ENCODE results near the gene TSC22D2.

Gene TSC22D2

GRCh38 chr3:150454622-150455021, 46.5 kb downstream of the TSC22D2 start:
- no peak for TF ChIP-seq NFIC (IDR thresholded peaks at IDR 0.05)
- TF ChIP-seq FOXM1 (IDR thresholded peaks at IDR 0.05; ENCODE audit: borderline replicate concordance, low read depth) = no peak
- no peak for TF ChIP-seq CEBPB (IDR thresholded peaks at IDR 0.05)
- no peak for TF ChIP-seq RAD21 (IDR thresholded peaks at IDR 0.05; ENCODE audit: low read depth)
- no peak for TF ChIP-seq TEAD4 (IDR thresholded peaks at IDR 0.05)
- no peak for TF ChIP-seq TCF12 (IDR thresholded peaks at IDR 0.05; ENCODE audit: low read depth)
- no peak for TF ChIP-seq EP300 (IDR thresholded peaks at IDR 0.05; ENCODE audit: borderline replicate concordance)

DNA sequence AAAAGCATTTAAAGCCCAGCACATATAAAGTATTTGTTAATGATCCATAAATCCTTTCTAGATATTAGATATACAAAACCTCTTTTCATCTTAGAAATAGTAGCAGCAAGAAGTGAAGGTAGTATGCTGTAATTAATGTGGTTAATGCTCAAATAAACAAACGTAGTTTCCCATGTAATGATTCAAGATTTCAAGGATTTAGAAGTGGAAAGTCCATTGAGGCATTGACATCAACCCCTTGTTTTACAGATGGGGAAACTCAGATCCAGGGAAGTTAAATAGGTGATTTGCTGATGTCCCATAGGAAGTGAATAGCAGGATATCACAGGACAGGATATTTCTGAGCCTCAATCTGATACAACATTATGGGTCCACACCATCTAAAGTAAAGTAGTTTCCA, 47.2 kb downstream of the TSC22D2 start:
- TF ChIP-seq CREB1 (IDR thresholded peaks at IDR 0.05; ENCODE audit: low read depth) (no peak), TCF12 (IDR thresholded peaks at IDR 0.05; ENCODE audit: low read depth) (no peak), EGR1 (IDR thresholded peaks at IDR 0.05) (no peak), FOXM1 (IDR thresholded peaks at IDR 0.05; ENCODE audit: borderline replicate concordance, low read depth) (no peak), YY1 (IDR thresholded peaks at IDR 0.05; ENCODE audit: low read depth) (no peak), ZBTB7A (IDR thresholded peaks at IDR 0.05; ENCODE audit: low read depth) (no peak), TAF1 (IDR thresholded peaks at IDR 0.05; ENCODE audit: low read depth) (no peak), REST (IDR thresholded peaks at IDR 0.05; ENCODE audit: low read depth) (no peak), NFIC (IDR thresholded peaks at IDR 0.05) (no peak), TEAD4 (IDR thresholded peaks at IDR 0.05) (no peak), RAD21 (IDR thresholded peaks at IDR 0.05; ENCODE audit: low read depth) (no peak)
- TF ChIP-seq, protein P1, sequence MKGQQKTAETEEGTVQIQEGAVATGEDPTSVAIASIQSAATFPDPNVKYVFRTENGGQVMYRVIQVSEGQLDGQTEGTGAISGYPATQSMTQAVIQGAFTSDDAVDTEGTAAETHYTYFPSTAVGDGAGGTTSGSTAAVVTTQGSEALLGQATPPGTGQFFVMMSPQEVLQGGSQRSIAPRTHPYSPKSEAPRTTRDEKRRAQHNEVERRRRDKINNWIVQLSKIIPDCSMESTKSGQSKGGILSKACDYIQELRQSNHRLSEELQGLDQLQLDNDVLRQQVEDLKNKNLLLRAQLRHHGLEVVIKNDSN (IDR thresholded peaks at IDR 0.05) = no peak

DNA sequence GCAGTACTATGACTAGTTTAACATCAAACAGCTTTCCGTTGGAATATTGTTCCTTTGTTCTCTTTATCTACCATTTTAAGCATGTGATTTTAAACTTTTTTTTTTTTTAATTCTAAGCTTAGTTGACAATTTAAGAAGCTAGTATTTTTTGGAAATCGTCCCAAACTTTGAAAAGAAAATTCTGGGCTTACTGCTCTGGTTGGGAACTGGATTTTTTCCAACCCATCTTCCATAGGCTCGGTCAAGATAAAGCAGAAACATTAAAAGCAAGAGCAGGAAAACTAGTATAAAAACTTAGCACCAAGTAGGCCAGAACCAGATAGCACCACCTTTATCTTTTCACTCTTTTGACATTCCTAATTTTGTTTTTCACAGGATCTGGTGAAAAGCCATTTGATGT, 49.9 kb downstream of the TSC22D2 start:
- no peak for TF ChIP-seq ZBTB7A (IDR thresholded peaks at IDR 0.05; ENCODE audit: low read depth)
- no peak for TF ChIP-seq EP300 (IDR thresholded peaks at IDR 0.05; ENCODE audit: borderline replicate concordance)
- TF ChIP-seq NFIC (IDR thresholded peaks at IDR 0.05) = no peak
- no peak for TF ChIP-seq TAF1 (IDR thresholded peaks at IDR 0.05; ENCODE audit: low read depth)
- no peak for TF ChIP-seq EGR1 (IDR thresholded peaks at IDR 0.05)
- no peak for TF ChIP-seq CREB1 (IDR thresholded peaks at IDR 0.05; ENCODE audit: low read depth)
- no peak for TF ChIP-seq YY1 (IDR thresholded peaks at IDR 0.05; ENCODE audit: low read depth)
- TF ChIP-seq, protein P1 (IDR thresholded peaks at IDR 0.05) = no peak
- TF ChIP-seq FOXM1 (IDR thresholded peaks at IDR 0.05; ENCODE audit: borderline replicate concordance, low read depth) = no peak
- TF ChIP-seq REST (IDR thresholded peaks at IDR 0.05; ENCODE audit: low read depth) = no peak
- TF ChIP-seq RAD21 (IDR thresholded peaks at IDR 0.05; ENCODE audit: low read depth) = no peak
- no peak for TF ChIP-seq TEAD4 (IDR thresholded peaks at IDR 0.05)
- no peak for TF ChIP-seq TCF12 (IDR thresholded peaks at IDR 0.05; ENCODE audit: low read depth)
- TF ChIP-seq CEBPB (IDR thresholded peaks at IDR 0.05) = no peak
- TF ChIP-seq, protein P2, sequence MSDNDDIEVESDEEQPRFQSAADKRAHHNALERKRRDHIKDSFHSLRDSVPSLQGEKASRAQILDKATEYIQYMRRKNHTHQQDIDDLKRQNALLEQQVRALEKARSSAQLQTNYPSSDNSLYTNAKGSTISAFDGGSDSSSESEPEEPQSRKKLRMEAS (IDR thresholded peaks at IDR 0.05) = no peak

DNA sequence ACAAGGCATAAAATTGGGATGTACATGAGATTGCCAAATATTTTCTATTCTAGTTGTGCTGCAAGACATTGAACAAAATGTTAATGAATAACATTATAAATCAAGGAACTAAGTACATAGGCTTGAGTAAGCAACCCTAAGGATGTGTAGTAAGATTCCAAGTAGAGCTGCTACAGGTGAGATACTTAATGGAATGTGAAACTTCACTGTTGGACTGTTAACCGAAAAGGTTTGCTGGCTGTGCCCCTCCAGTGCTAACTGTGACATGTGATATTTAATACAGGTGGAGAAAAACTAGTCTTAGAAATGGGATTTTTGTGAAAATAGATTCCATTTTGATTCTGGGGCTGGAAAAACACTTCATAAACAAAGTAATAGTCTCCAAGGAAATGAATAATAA, 52.4 kb downstream of the TSC22D2 start:
- TF ChIP-seq YY1 (IDR thresholded peaks at IDR 0.05; ENCODE audit: low read depth) (no peak), CREB1 (IDR thresholded peaks at IDR 0.05; ENCODE audit: low read depth) (no peak), FOXM1 (IDR thresholded peaks at IDR 0.05; ENCODE audit: borderline replicate concordance, low read depth) (no peak)
- TF ChIP-seq, protein P2 (IDR thresholded peaks at IDR 0.05) = no peak

DNA sequence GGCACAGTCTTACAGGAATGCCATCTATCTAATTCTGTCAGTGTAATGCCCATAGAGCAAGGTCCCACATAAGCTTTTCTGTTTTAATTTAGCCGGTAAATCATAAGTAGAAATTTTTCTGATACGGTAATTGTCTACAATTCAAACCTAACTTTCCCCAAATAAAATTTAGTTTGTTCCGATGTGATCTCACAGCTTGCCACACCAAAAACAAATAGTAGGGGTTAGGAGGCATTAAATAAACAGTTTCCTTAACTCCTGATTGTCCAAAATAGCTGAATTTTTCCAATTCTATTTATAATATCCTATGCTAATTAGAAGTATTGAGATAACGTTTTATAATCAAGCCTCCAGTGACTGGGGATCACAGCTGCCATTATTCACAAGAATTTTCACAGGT, 53.3 kb downstream of the TSC22D2 start:
- TF ChIP-seq NFIC (IDR thresholded peaks at IDR 0.05) (no peak), CREB1 (IDR thresholded peaks at IDR 0.05; ENCODE audit: low read depth) (no peak), ZBTB7A (IDR thresholded peaks at IDR 0.05; ENCODE audit: low read depth) (no peak), CEBPB (IDR thresholded peaks at IDR 0.05) (no peak)

- TF ChIP-seq TCF12 (IDR thresholded peaks at IDR 0.05; ENCODE audit: low read depth) (no peak), EGR1 (IDR thresholded peaks at IDR 0.05) (no peak), TEAD4 (IDR thresholded peaks at IDR 0.05) (no peak), EP300 (IDR thresholded peaks at IDR 0.05; ENCODE audit: borderline replicate concordance) (no peak), REST (IDR thresholded peaks at IDR 0.05; ENCODE audit: low read depth) (no peak), ZBTB7A (IDR thresholded peaks at IDR 0.05; ENCODE audit: low read depth) (no peak), FOXM1 (IDR thresholded peaks at IDR 0.05; ENCODE audit: borderline replicate concordance, low read depth) (no peak), TAF1 (IDR thresholded peaks at IDR 0.05; ENCODE audit: low read depth) (no peak), CEBPB (IDR thresholded peaks at IDR 0.05) (no peak), NFIC (IDR thresholded peaks at IDR 0.05) (no peak), YY1 (IDR thresholded peaks at IDR 0.05; ENCODE audit: low read depth) (no peak), CREB1 (IDR thresholded peaks at IDR 0.05; ENCODE audit: low read depth) (no peak), RAD21 (IDR thresholded peaks at IDR 0.05; ENCODE audit: low read depth) (no peak)
- TF ChIP-seq, protein P1 (IDR thresholded peaks at IDR 0.05) = no peak
- TF ChIP-seq, protein P2 (IDR thresholded peaks at IDR 0.05) = no peak
Measured at GRCh38 chr3:150462108-150462507, 54.0 kb downstream of the TSC22D2 start.
